Measurements from ENCODE around the gene BPHL.
"Not testable (repeated sequence)": the region's sequence is repeated elsewhere in the genome, so short reads cannot be mapped to it uniquely, and the experiment has no call there.

BPHL gene

DNA sequence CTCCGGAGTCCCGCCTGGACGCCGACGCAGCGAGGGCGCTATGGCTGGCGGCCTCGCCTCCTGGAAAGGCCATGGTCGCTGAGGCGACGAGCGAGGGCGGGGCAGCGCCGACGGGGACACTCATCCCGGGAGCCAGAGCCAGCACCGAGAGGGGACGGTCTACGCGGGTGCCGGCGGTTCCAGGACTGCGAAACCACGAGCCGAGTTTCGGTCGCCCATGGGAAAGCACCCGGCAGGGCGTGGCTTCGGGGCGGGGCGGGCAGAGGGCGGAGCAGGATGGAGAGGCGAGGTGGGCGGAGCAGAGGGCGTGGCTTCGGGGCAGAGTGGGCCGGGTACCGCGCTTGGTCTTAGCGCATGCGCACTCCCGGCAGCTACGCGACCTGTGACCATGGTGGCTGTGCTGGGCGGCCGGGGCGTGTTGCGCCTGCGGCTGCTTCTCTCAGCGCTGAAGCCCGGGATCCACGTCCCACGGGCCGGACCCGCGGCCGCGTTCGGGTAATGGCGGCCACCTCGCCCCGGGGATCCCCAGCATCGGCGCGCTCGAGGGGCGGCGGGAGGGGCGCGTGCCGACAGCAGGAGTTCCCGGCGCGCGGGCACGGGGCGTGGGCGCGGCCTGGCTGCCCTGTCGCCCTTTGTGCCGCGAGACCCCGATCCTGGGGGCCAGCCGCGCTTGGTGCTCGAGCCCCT, at the start of gene BPHL:
BPHL (plus strand) TSS at position 359 of the 687 bp plus-strand sequence; CDS start at position 389, 30 bp downstream.
- DNase-seq (ENCODE audit: low read depth in 2 of 2, low spot score in 1 of 2) = peak; percentile 98 to 100

DNA sequence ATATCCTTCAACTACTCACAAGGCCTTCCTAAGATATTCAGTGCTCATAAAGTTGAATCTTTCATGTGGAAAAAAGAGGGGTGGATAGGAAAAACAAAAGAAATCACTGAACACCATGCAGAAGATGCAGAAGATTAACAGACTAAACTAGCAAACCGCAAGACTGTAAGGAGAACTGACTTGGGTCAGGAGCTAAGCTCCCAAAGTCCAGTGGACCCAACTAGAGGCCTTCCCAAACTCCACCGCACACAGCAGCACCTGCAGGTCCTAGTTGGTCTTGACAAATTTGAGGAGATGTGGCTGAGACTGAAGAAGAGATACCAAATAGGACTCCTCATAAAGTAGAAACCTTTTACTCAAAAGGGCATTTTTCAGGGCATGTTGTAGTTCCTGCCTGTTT, 46.9 kb upstream of the BPHL start:
- no peak for DNase-seq (ENCODE audit: low read depth in 2 of 2, low spot score in 1 of 2)

DNA sequence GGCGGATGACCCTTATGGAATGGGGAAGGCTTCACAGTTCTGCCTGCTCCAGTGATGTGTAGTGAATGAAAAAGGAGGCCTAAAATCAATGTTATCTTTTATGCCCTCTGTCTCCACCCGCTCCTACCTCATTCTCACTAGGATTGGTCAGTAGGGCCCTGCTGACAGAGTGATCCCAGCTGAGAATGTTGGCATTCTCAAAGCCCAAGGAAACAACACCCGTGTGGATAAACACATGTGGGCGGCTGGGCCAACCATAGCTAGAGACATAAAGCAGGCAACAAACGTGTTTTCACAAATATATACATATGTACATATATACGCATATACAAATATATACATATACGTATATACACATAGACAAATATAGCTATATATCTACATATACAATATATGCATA, 45.7 kb upstream of the BPHL start:
- DNase-seq (ENCODE audit: low read depth in 2 of 2, low spot score in 1 of 2) = no peak

DNA sequence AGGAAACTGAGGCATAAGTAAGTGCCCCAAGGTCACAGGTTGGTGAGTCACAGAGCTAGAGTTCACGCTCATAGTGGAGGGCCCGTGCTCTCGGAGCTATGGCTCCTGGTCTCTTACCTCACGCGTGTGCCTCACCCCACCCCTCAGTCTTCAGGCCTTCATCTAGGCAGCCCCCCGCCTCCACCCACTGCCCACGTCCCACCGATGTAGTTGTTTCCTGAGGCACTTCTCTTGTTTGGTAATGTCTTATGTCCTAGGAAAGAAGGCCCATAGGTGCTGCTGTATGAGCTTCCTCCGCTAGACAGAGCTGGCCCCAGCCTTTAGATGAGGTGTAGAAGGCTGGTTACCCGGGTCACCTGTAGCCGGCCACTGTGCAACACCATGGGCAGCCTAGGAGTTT, 45.1 kb upstream of the BPHL start:
- DNase-seq (ENCODE audit: low read depth in 2 of 2, low spot score in 1 of 2) = no peak

DNA sequence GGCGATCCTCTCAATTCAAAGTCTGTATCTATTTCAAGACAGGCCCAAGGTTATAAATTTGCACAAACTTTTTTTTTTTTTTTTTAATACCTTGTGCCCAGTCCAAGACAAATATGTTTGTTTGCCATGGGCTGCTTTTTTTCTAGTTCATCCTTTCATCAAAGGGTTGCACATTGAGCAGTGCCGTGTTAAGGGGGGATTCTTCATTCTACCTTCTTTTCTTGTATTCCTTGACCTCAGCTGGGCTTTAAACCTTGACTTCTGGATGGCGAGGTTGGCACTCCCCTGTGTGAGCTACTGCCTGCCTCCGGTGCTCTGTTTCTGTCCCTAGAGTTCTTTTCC, 42.8 kb upstream of the BPHL start:
- no peak for DNase-seq (ENCODE audit: low read depth in 2 of 2, low spot score in 1 of 2)

DNA sequence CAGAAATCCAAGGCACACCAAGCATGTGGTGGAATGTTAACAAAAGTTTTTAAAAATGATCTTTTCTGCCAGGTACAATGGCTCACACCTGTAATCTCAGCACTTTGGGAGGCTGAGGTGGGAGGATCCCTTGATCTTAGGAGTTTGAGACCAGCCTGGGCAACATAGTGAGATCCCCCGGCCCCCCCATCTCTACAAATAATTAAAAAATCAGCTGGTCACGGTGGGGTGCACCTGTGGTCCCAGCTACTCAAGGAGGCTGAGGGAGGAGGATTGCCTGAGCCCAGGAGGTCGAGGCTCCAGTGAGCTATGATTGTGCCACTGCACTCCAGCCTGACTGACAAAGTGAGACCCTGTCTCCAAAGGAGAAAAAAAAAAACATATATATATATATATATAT, 42.2 kb upstream of the BPHL start:
- DNase-seq (ENCODE audit: low read depth in 2 of 2, low spot score in 1 of 2) = no peak

DNA sequence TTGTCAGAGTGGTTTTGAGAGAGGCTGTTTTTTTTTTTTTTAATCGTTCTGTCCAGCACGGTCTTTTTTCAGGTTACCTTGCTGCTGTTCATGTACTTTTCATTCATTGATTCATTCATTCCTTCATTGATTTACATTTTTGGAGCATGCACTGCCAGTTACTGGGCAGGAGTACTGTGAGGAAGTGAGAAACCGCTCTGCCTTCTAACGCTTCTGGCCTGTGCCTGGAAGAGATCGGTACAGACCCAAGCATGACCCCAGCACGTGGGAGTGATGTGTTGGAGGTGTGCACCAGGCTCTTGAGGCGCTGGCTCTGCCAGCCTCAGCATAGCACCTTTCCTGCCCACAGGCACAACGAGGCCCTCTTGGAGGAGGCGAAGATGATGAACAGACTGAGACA, 41.1 kb upstream of the BPHL start:
- no peak for DNase-seq (ENCODE audit: low read depth in 2 of 2, low spot score in 1 of 2)

DNA sequence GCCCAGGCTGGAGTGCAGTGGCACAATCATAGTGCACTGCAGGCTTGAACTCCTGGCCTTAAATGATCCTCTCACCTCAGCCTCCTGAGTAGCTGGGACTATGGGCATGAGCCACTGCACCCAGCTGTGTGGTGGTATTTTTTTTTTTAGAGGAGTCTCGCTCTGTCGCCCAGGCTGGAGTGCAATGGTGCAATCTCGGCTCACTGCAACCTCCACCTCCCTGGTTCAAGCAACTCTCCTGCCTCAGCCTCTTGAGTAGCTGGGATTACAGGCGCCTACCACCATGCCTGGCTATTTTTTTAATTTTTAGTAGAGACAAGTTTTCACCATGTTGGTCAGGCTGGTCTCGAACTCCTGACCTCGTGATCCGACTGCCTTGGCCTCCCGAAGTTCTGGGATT, 39.6 kb upstream of the BPHL start:
- DNase-seq (ENCODE audit: low read depth in 2 of 2, low spot score in 1 of 2) = not testable (repeated sequence)

DNA sequence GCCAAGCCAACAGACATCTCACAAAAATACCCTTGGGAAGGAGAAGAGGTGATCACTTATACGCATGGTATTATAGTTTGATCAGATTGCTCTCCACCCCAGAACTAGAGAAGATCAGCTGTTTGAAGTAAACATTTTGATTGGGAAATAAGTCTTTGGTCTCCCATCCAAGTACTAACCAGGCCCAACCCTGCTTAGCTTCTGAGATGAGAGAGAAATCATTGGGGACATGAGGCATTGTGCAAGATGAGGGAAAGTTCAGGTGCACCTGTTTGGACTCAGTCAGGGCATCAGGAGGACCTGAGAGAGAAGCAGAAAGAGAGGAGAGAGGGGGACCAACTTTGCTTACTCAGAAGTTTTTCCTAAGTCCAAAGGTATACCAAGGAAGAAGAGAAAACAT, 38.8 kb upstream of the BPHL start:
- no peak for DNase-seq (ENCODE audit: low read depth in 2 of 2, low spot score in 1 of 2)

DNA sequence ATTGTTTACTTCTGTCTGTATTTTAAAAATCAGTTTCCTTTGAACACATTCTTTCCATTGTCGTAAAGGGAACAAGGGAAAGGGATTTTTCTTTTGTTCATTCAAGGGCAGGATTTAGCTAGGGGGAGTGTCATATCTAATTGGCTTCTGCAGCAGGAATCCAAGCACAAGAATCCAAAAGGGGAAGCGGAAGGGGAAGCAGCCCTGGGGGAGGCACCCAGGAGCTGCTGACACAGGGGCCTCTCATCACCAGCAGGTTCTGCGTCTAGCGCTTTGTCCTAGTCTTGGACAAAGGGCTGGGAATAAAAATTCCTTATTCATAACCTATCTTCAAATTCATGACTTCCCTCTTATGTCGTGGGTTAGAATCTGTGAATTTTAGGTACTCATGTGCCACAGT, 36.6 kb upstream of the BPHL start:
- no peak for DNase-seq (ENCODE audit: low read depth in 2 of 2, low spot score in 1 of 2)

DNA sequence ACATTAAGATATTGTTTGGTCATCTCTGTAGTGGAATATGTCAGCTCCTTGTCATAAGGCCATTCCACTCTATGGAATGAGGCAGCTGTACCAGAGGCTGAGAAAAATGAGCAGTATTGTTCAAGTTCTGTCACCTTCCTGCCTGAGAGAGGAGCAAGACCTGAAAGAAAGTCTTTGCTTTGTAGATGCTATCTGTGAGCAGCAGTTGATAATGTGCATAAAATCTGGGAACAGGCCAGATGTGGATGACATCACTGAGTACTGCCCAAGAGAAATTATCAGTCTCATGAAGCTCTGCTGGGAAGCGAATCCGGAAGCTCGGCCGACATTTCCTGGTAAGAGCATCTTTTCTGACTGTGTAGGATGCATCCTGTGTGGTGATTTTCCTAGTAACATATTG, 33.4 kb upstream of the BPHL start:
- DNase-seq (ENCODE audit: low read depth in 2 of 2, low spot score in 1 of 2) = no peak

DNA sequence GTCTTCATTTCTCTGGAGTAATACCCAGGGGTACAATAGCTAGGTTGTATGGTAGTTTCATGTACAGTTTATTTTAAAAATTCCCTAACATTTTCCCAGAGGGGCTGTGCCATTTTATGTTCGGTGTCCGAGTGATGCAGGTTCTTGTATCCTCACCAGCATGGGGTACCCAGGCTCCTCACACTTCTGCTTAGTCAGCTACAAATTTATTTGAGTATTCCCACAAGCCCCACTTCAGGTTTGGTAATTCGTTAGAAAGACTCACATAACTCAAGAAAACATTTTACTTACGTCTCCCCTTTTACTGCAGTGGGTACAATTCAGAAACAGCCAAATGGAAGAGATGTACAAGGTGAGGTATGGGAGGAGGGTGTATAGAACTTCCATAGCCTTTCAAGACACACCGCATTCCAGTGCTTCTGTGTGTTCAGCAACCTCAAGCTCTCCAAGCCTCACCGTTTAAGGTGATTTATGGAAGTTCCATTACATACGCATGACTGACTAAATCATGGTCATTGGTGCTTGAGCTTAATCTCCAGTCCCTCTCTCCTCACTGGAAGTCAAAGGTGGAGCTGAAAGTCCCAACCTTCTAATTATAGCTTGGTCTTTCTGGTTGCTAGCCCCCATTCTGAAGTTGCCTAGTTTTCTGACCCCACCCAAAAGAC, 32.1 kb upstream of the BPHL start:
- DNase-seq (ENCODE audit: low read depth in 2 of 2, low spot score in 1 of 2) = no peak

DNA sequence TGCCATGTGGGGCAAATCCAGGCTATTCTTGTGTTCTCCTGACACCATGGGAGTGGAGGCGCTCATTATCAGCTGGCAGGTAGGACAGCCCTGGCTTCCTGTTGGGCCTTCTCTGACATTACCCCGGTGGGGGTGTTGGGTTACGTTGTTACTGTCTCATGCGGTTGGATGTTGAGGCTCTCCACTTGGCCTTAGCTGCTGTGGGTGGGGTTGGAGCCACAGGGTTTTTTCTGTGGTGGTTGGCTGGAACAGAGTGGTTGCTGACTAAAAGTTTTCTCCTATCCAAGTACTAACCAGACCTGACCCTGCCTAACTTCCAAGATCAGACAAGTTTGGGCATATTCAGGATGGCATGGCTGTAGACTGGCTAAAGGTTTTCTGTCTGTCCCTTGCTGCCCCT, 30.1 kb upstream of the BPHL start:
- no peak for DNase-seq (ENCODE audit: low read depth in 2 of 2, low spot score in 1 of 2)

DNA sequence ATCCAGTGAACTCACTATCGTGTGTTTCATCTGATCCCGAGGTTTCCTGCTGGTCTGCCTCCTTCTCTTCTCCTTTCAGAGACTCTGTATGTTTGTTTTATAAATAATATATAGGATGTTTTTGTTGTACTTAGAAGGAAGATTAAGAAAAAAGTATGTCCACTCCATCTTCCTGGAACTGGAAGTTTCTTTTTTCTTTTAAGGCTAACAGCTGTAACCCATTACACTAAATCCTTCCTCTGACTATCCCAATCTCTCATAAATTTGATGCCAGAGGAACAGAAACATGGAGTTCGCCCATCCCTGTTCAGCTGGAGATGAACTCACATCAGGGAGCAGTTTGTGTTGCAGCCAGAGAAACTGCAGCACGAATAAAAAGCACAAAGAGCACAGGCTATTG, 29.5 kb upstream of the BPHL start:
- no peak for DNase-seq (ENCODE audit: low read depth in 2 of 2, low spot score in 1 of 2)

DNA sequence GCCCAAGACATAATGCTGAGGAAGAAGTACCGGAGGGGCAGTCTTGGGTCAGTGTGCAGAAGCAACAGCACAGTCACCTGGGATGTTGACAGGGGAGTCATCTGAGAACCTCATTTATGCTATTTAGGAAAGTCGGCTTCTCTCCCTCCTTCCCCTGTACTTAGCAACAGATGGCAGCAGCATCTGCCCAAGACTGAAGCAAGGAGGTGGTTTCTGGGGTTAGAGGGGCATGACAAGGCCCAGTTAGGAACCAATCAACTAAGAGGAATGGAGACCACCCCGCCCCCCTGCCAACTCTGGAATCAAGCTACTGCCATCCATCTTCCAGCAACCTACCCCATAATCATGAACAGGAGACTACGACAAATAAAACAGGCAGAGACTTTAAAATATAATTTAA, 28.5 kb upstream of the BPHL start:
- DNase-seq (ENCODE audit: low read depth in 2 of 2, low spot score in 1 of 2) = no peak

DNA sequence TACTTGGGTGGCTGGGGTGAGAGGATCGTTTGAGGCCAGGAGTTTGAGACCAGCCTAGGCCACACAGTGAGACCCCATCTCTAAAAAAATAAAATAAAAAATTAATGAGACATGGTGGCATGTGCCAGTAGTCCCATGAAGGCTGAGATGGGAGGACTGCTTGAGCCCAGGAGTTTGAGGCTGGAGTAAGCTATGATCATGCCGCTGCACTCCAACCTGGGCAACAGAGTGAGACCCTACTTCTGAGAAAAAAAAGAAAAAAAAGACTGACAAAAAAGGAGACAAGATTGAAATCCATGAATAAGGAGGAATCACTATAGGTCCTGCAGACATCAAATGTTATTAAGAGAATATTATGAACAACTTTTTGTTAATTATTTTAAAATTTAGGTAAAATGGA, 23.7 kb upstream of the BPHL start:
- DNase-seq (ENCODE audit: low read depth in 2 of 2, low spot score in 1 of 2) = no peak

DNA sequence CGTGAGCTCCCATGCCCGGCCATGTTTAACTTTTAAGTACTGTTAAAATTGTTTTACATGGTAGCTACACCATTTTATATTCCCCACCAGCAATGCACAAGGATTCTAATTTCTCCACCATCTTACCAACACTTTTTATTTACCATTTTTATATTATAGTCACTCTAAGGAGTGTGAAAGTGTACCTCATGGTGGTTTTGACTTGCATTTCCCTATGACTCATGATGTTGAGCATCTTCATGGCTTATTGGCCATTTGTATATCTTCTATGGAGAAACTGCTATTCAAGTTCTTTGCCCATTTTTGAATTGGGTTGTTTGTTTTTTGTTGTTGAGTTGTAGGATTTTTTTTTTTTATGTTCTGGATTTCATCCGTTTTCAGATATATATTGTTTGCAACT, 15.6 kb upstream of the BPHL start:
- DNase-seq (ENCODE audit: low read depth in 2 of 2, low spot score in 1 of 2) = no peak

DNA sequence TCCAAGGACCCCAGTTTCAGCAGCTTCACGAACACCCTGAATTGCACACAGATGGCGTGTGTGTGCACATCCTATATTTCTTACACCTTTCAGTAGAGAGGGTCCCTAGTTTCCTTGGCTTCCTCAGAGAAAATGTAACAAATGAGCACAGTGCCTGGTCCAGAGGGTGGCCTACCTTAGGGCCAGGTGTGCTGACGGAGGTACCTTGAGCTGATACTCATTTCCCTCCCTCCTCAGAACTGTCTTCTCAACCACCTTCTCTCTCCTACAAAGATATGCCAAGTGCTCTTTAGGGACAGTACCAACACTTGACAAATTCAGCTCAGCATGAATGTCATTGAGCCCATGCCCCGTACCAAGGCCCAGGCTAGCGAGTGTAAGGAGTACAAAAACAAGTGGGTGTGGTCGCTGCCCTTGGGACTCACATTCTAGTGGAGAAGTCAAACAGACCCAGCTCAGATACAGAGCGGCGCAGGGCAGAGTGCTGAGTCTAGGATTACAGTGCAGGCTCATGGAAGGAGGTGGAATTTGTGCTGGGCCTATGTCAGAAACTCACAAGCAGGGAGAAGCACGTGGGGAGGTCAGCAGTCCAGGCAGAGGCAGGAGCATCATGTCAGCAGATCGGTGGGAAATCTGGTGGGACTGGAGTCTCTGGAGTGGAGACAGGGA, 9.6 kb upstream of the BPHL start:
- DNase-seq (ENCODE audit: low read depth in 2 of 2, low spot score in 1 of 2) = no peak

DNA sequence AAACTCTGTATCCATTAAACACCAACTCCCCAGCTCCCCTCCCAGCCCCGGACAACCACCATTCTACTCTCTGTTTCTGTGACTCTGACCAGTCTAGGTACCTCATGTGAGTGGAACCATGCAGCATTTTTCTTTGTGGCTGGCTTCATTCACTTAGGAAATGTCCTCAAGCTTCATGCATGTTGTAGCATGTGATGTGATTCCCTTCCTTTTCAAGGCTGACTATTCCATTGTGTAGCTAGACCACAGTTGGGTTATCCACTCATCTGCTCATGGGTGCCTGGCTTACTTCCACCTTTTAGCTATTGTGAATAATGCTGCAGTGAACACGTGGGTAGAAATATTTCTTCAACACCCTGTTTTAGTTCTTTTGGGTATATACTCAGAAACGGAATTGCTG, 8.8 kb upstream of the BPHL start:
- no peak for DNase-seq (ENCODE audit: low read depth in 2 of 2, low spot score in 1 of 2)

DNA sequence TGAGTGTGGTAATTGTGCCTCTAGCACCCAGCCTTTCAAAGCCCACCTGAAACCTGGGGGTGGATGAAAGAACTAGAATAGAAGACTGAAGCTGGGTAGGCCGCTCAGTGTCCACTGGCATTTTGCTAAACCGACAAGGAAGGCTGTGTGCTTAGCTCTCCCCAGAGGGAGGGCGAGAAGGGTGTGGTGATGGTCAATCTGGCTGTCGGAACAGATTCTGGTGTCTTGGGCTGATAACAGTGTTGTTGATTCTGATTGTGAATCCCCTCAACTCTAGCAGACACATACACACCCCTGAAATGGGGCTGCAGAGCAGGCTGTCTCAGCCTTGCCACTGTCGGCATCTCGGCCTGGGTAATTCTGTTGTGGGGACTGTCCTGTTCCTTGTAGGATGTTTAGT, 4.1 kb upstream of the BPHL start:
- DNase-seq (ENCODE audit: low read depth in 2 of 2, low spot score in 1 of 2) = no peak

DNA sequence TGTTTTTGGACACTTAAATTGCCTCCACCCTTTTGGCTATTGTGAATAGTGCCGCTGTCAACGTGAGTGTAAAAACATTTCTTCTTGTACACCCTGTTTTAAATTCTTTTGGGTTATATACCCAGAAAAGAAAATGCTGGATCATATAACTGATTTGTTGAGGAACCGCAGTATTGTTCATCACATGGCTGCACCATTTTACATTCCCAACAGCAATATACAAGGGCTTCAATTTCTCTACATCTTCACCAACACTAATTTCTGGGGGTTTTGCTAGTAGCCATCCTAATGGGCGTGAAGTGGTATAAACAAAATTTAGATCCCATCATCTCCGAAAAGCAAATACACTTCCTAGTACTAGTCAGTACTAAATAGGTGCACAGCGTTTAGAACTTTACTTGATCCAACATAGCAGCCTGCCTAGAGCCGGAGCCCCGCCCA, 579 bp upstream of the BPHL start:
- no peak for DNase-seq (ENCODE audit: low read depth in 2 of 2, low spot score in 1 of 2)

DNA sequence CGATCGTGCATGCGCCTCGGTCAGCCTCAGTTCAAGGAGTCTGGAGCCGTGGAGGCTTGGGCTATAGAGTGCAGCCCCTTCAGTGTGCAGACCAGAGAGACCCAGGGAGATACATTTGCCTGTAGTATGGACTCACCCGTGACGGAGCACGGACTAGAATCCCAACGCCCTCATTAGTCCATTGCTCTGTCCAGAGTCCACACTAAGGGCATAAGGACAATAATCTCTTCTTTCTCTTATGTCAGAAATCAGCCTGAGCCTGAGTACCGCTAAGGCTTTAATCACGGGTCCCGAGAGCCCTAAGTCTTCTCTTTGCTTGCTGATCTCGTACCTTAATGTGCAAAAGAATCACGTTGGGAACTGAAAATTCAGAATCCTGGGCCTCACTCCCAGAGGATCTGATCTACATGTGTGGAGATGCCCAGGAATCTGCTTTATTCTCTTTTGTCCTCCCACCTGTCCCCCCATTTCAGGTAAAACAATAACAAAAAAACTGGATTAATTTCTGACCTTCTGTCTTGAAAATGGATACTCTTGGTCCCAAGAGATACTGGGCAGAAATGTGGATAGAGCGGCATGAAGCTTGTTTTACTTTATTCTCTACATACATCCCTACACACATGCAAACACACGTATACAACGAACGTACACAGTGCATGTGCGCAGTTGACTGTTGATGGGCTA, 671 bp downstream of the BPHL start:
- no peak for DNase-seq (ENCODE audit: low read depth in 2 of 2, low spot score in 1 of 2)

Measured in stimulated activated CD8-positive, alpha-beta memory T cell treated with anti-CD3 and anti-CD28 coated beads, Interleukin-4, amount 100 ng/mL, for 4 hours (primary cell).